ENCODE data around the gene ZNF708.
"Not testable (repeated sequence)": the region's sequence is repeated elsewhere in the genome, so short reads cannot be mapped to it uniquely, and the experiment has no call there.

Gene ZNF708

DNA sequence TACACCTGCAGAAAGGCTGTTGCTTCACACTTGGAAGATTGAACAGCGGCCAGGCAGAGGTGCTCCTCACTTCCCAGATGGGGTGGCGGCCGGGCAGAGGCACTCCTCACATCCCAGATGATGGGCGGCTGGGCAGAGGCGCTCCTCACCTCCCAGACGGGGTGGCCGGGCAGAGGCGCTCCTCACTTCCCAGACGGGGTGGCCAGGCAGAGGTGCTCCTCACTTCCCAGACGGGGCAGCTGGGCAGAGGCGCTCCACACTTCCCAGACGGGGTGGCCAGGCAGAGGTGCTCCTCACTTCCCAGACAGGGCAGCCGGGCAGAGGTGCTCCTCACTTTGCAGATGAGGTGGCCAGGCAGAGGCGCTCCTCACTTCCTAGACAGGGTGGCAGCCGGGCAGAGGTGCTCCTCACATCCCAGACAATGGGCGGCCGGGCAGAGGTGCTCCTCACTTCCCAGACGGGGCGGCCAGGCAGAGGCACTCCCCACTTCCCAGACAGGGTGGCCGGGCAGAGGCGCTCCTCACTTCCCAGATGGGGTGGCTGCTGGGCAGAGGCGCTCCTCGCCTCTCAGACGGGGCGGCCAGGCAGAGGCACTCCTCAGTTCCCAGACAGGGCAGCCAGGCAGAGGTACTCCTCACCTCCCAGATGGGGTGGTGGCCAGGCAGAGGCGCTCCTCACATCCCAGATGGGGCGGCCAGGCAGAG is 69.6 kb downstream of the ZNF708 start:
- DNase-seq, result not testable (repeated sequence)

DNA sequence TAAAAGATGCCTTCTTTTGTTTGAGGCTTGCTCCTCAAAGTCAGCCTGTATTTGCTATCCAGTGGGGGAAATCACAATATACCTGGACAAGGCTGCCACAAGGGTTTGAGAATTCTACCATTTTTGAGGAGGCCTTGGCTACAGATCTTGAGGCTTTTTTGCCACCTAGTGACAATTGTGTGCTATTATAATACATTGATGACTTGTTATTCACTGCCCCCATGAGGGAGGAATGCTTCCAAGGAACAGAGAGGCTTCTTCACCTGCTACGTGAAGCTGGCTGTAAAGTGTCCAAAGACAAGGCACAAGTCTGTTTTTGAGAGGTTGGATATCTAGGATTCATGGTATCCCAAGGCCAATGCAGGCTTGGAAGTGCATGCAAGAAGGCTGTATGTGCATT is 72.5 kb downstream of the ZNF708 start:
- DNase-seq, result no peak

All from activated CD4-positive, alpha-beta T cell treated with anti-CD3 and anti-CD28 coated beads, Interleukin-2, amount 50 U/mL, for 4 hours (primary cell).